Testis (tissue), 2 donors: ENCODE measurements around the gene ABTB2.

ENCODE experiments used
- CTCF ChIP-seq, 3 experiments: fragments of 450-650 bp in 2 of 3; fragments of 200-600 bp in 1 of 3; sonication (generic) in 1 of 3; IDR thresholded peaks; one replicate each; pipeline ENCODE4 v1.5.1; 2016 to 2019; ENCODE audit warnings: antibody characterized with exemption in 3 of 3, mild to moderate bottlenecking in 2 of 3, moderate library complexity in 1 of 3
- POLR2A ChIP-seq: fragments of 450-650 bp; IDR thresholded peaks from one replicate; pipeline ENCODE4 v1.6.1; 2017; ENCODE audit warnings: antibody characterized with exemption, mild to moderate bottlenecking, moderate library complexity

DNA sequence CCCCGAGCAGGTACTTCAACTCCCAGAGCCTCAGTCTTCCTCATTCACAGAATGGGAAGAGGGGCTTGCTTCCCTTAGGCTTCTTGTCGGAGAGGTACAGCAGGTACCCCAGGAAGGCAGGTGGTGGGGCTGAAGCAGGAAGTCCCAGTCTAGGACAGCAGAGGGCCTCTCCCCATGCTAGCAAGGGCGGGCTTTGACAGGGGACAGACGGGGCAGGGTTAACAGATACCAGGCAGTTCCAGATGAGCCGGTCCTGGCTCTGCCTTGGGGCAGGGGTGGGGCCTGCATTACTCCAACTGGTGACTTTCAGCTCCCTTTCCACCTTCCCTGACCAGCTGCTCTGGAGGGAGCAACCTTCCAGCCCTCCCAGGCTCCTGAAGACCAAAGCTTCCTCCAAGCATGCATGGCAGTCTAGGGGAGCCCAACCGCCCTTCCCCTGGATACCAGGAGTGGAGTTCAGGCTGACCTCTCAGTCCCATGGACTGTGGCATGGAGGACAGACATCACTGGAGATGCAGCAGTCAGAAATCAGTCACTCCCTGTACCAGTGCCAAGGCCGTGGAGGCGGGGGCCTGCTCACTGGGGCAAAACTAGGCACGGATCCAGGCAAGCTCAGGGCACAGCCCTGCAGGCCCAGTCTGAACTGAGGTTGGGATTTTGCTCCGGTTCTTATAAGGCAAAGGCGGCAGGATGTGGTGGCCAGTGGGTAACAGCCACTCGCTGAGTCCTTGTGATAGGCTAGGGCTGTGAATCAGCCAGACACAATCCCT lies 191.8 kb downstream of the ABTB2 start:
- no peak for TF ChIP-seq CTCF (IDR thresholded peaks at IDR 0.05)
- TF ChIP-seq POLR2A = no peak
